ENCODE measurements around the gene GRK3.
"Not testable (repeated sequence)": the region's sequence is repeated elsewhere in the genome, so short reads cannot be mapped to it uniquely, and the experiment has no call there.

Gene GRK3

GRCh38 chr22:25552405-25552804, 12.1 kb upstream of the GRK3 start:
- DNase-seq, result not testable (repeated sequence)

- no peak for DNase-seq
Measured at GRCh38 chr22:25553131-25553530, 11.3 kb upstream of the GRK3 start.

GRCh38 chr22:25554238-25554671, 10.2 kb upstream of the GRK3 start:
- DNase-seq, result no peak

GRCh38 chr22:25554689-25555088, 9.8 kb upstream of the GRK3 start:
- no peak for DNase-seq

GRCh38 chr22:25555586-25555985, 8.9 kb upstream of the GRK3 start:
- no peak for DNase-seq

- no peak for DNase-seq
Measured at GRCh38 chr22:25557218-25557617, 7.3 kb upstream of the GRK3 start.

- no peak for DNase-seq
Measured at GRCh38 chr22:25558341-25558740, 6.1 kb upstream of the GRK3 start.

GRCh38 chr22:25559910-25560309, 4.6 kb upstream of the GRK3 start:
- not testable (repeated sequence) for DNase-seq

GRCh38 chr22:25561182-25561581, 3.3 kb upstream of the GRK3 start:
- not testable (repeated sequence) for DNase-seq

GRCh38 chr22:25561927-25562326, 2.5 kb upstream of the GRK3 start:
- DNase-seq, result not testable (repeated sequence)

- DNase-seq, result not testable (repeated sequence)
Measured at GRCh38 chr22:25562966-25563760, 1.3 kb upstream of the GRK3 start.

- DNase-seq, result no peak
Measured at GRCh38 chr22:25563761-25564319, 635 bp upstream of the GRK3 start.

GRCh38 chr22:25564979-25565677, 653 bp downstream of the GRK3 start:
- DNase-seq, result no peak

- no peak for DNase-seq
Measured at GRCh38 chr22:25566186-25566897, 1.9 kb downstream of the GRK3 start.

GRCh38 chr22:25566898-25567235, 2.4 kb downstream of the GRK3 start:
- DNase-seq, result no peak

GRCh38 chr22:25567251-25567675, 2.8 kb downstream of the GRK3 start:
- DNase-seq, result no peak

GRCh38 chr22:25568066-25568465, 3.6 kb downstream of the GRK3 start:
- DNase-seq, result not testable (repeated sequence)

- DNase-seq, result no peak
Measured at GRCh38 chr22:25569361-25569760, 4.9 kb downstream of the GRK3 start.

- no peak for DNase-seq
Measured at GRCh38 chr22:25569983-25570382, 5.5 kb downstream of the GRK3 start.

GRCh38 chr22:25570486-25570885, 6.0 kb downstream of the GRK3 start:
- DNase-seq, result no peak

GRCh38 chr22:25571969-25572707, 7.7 kb downstream of the GRK3 start:
- DNase-seq, result not testable (repeated sequence)

- DNase-seq, result no peak
Measured at GRCh38 chr22:25572708-25573171, 8.3 kb downstream of the GRK3 start.

Measured in activated CD4-positive, CD25-positive, alpha-beta regulatory T cell (primary cell).